ENCODE measurements around the gene LMF2. TPM values are rescaled to one million over a fixed set of nuclear protein-coding genes. Genes with fewer than 3 reads are reported as not detected.

Gene LMF2
- total RNA-seq, 1 experiment from 2014 or later = 56.9 TPM

DNA sequence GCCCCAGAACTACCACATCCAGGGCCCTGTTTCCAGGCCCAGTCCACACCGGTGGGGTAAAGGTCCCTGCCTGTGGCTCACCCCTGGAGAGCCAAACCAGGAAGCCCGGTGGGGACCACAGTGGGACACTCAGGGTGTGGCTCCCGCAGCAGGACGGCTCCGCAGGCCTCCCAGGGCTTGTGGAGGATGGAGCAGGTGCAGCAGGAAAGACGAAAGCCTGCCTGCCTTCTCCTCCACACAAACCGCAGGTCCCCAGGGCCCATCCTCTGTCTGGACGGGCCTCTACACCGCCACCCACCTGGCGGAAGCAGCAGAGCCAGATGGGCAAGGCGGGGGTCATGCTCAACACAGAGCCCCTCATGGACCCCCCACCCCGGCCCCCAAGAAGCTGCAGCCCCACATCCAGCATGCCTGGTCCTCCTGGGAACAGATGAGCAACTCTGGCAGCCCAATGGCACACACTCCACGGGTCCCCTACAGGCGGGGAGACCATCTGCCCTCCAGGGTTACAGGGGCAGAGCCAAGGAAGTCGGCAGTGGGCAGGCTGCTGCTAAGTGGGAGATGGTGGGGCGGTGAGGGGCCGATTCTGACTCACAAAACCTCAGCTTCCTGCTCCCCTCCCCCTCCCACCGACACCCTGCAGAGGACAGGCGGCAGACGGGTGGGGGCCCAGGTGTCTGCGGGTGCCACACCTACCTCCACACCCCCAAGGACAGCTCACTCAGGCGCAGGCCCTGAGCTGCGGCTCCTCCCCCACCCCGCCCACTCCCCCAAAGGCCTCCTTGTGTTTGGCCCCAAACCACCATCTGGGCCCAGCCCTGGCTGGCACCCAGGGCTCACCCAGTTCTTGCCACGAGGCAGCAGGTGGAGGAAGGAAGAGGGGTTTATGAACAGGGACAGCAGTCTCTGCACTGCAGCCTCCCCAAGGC, 37.9 kb downstream of the LMF2 start:
- H3K79me2 ChIP-seq (ENCODE audit: insufficient read depth, low read length) = peaks cover 61% of the 10 kb centered on the region
- H2AFZ ChIP-seq (ENCODE audit: low read depth, low read length, poor library complexity, severe bottlenecking) = no peak overlapping the region
- H3K4me2 ChIP-seq (ENCODE audit: low read length) = peak overlapping the region; percentile 62
- H3K9me2 ChIP-seq (ENCODE audit: insufficient read depth) = no peaks in the 10 kb centered on the region
- no peaks in the 10 kb centered on the region for H3K27me3 ChIP-seq (ENCODE audit: insufficient read depth, low read length)
- peak overlapping the region; percentile 55; the same call in 1 of the 2 replicates for H3K27ac ChIP-seq (ENCODE audit: low read depth, low read length)
- H3K9me3 ChIP-seq (ENCODE audit: control insufficient read depth in 1 of 2, insufficient read depth in 1 of 2, low read depth in 1 of 2, low read length in 2 of 2) = no peaks in the 10 kb centered on the region
- no peak for TF ChIP-seq POLR2AphosphoS5 (IDR thresholded peaks at IDR 0.05; ENCODE audit: low read depth, low read length)
- peak; percentile 57 for TF ChIP-seq SP1 (IDR thresholded peaks at IDR 0.05; ENCODE audit: low read depth)
- peak; percentile 63 for ATAC-seq
- ChIA-PET POLR2A (no interaction called here), CTCF (interaction anchor here (1.0 to 1.1 kb wide), 2 partner anchors 29 to 56 kb away, joined by 4 to 5 read pairs; partner anchors contain the start of gene SCO2), RAD21 (ENCODE audit: low non-redundant PET in 1 of 2, low total read pairs in 2 of 2, uncharacterized antibody in 2 of 2, unreplicated experiment in 2 of 2) (no interaction called here)
- H3K9ac ChIP-seq (ENCODE audit: low read length) = no peak overlapping the region
- intact Hi-C loops (cut with micrococcal nuclease) = no loop called here
- no TSS peak for BruUV-seq (replicated peaks)
- DNase-seq (ENCODE audit: low read depth, low spot score) = peak; percentile 8
- peaks cover 5% of the 10 kb centered on the region in 2 experiments; a peak in 3 of 4 replicates for H3K36me3 ChIP-seq (ENCODE audit: control insufficient read depth in 1 of 2, insufficient read depth in 2 of 2, low read length in 2 of 2)
- H4K20me1 ChIP-seq (ENCODE audit: insufficient read depth) = peaks cover 6% of the 10 kb centered on the region; the same call in 1 of the 2 replicates
- H3K4me1 ChIP-seq (ENCODE audit: control insufficient read depth in 1 of 2, insufficient read depth in 2 of 2, low read length in 2 of 2) = peaks cover 27 to 48% of the 10 kb centered on the region in 2 experiments
- 0 out of 4 replicates have a peak overlapping the region, but pooled peaks of 1 of the 2 experiments have one; percentile 3 for H3K4me3 ChIP-seq (replicated peaks in 1 of 2; ENCODE audit: low read depth in 1 of 2, low read length in 2 of 2)

- Histone ChIP-seq H3K9ac (ENCODE audit: low read length) (no peak overlapping the region), H3K4me2 (ENCODE audit: low read length) (no peak overlapping the region), H3K4me1 (ENCODE audit: control insufficient read depth in 1 of 2, insufficient read depth in 2 of 2, low read length in 2 of 2) (peaks cover 25 to 42% of the 10 kb centered on the region in 2 experiments), H3K36me3 (ENCODE audit: control insufficient read depth in 1 of 2, insufficient read depth in 2 of 2, low read length in 2 of 2) (peaks cover 7 to 11% of the 10 kb centered on the region in 2 experiments; a peak in 3 of 4 replicates), H3K9me3 (ENCODE audit: control insufficient read depth in 1 of 2, insufficient read depth in 1 of 2, low read depth in 1 of 2, low read length in 2 of 2) (no peaks in the 10 kb centered on the region), H3K27ac (ENCODE audit: low read depth, low read length) (no peak overlapping the region), H4K20me1 (ENCODE audit: insufficient read depth) (peaks cover 6% of the 10 kb centered on the region; the same call in 1 of the 2 replicates), H3K9me2 (ENCODE audit: insufficient read depth) (no peaks in the 10 kb centered on the region), H3K79me2 (ENCODE audit: insufficient read depth, low read length) (peaks cover 51% of the 10 kb centered on the region), H3K27me3 (ENCODE audit: insufficient read depth, low read length) (no peaks in the 10 kb centered on the region), H3K4me3 (replicated peaks in 1 of 2; ENCODE audit: low read depth in 1 of 2, low read length in 2 of 2) (no peak overlapping the region), H2AFZ (ENCODE audit: low read depth, low read length, poor library complexity, severe bottlenecking) (no peak overlapping the region)
- DNase-seq (ENCODE audit: low read depth, low spot score) (no peak), ATAC-seq (no peak)
- POLR2A ChIA-PET = no interaction called here
- CTCF ChIA-PET = no interaction called here
- RAD21 ChIA-PET (ENCODE audit: low non-redundant PET in 1 of 2, low total read pairs in 2 of 2, uncharacterized antibody in 2 of 2, unreplicated experiment in 2 of 2) = no interaction called here
- TF ChIP-seq EZH2 (IDR thresholded peaks at IDR 0.05) (no peak), YY1 (IDR thresholded peaks at IDR 0.05; ENCODE audit: extremely low read depth, insufficient replicate concordance, low read depth, low read length) (no peak), POLR2AphosphoS5 (IDR thresholded peaks at IDR 0.05; ENCODE audit: low read depth, low read length) (no peak), CTCF (IDR thresholded peaks at IDR 0.05 in 2 of 3, conservative IDR thresholded peaks at IDR 0.05 in 1 of 3; ENCODE audit: borderline replicate concordance in 1 of 3, insufficient read depth in 1 of 3, low read depth in 2 of 3, low read length in 2 of 3) (no peak), ZNF274 (IDR thresholded peaks at IDR 0.05; ENCODE audit: low read depth, low read length) (no peak), CEBPB (IDR thresholded peaks at IDR 0.05; ENCODE audit: low read depth) (no peak), SP1 (IDR thresholded peaks at IDR 0.05; ENCODE audit: low read depth) (no peak), RAD21 (IDR thresholded peaks at IDR 0.05; ENCODE audit: low read depth) (no peak), ATF3 (IDR thresholded peaks at IDR 0.05) (no peak), POLR2A (IDR thresholded peaks at IDR 0.05; ENCODE audit: borderline replicate concordance, extremely low read depth, insufficient read depth, insufficient read length) (no peak), ELF1 (IDR thresholded peaks at IDR 0.05; ENCODE audit: borderline replicate concordance, low read depth) (no peak)
- TF ChIP-seq, protein P1, sequence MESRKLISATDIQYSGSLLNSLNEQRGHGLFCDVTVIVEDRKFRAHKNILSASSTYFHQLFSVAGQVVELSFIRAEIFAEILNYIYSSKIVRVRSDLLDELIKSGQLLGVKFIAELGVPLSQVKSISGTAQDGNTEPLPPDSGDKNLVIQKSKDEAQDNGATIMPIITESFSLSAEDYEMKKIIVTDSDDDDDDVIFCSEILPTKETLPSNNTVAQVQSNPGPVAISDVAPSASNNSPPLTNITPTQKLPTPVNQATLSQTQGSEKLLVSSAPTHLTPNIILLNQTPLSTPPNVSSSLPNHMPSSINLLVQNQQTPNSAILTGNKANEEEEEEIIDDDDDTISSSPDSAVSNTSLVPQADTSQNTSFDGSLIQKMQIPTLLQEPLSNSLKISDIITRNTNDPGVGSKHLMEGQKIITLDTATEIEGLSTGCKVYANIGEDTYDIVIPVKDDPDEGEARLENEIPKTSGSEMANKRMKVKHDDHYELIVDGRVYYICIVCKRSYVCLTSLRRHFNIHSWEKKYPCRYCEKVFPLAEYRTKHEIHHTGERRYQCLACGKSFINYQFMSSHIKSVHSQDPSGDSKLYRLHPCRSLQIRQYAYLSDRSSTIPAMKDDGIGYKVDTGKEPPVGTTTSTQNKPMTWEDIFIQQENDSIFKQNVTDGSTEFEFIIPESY (IDR thresholded peaks at IDR 0.05; ENCODE audit: extremely low read depth, insufficient replicate concordance, low read length) = no peak
- intact Hi-C loops (cut with micrococcal nuclease) = no loop called here
- no TSS peak for BruUV-seq (replicated peaks)
Observed at GRCh38 chr22:50468626-50469025, 38.9 kb downstream of the LMF2 start.
